Measurements from ENCODE around the gene CHST10. TPM values are rescaled to one million over a fixed set of nuclear protein-coding genes. Genes with fewer than 3 reads are reported as not detected.
"Not testable (repeated sequence)": the region's sequence is repeated elsewhere in the genome, so short reads cannot be mapped to it uniquely, and the experiment has no call there.

CHST10 gene
- total RNA-seq, 1 experiment from 2014 or later: 24.4 TPM

GRCh38 chr2:100344433-100344832 lies 73.0 kb downstream of the CHST10 start (continued):
- TF ChIP-seq ATF6 (CRISPR knock-in tag; IDR thresholded peaks at IDR 0.05) (no peak), ATF2 (CRISPR knock-in tag; IDR thresholded peaks at IDR 0.05; ENCODE audit: borderline replicate concordance, low read depth) (no peak), GABPB1 (CRISPR knock-in tag; IDR thresholded peaks at IDR 0.05) (no peak)

DNA sequence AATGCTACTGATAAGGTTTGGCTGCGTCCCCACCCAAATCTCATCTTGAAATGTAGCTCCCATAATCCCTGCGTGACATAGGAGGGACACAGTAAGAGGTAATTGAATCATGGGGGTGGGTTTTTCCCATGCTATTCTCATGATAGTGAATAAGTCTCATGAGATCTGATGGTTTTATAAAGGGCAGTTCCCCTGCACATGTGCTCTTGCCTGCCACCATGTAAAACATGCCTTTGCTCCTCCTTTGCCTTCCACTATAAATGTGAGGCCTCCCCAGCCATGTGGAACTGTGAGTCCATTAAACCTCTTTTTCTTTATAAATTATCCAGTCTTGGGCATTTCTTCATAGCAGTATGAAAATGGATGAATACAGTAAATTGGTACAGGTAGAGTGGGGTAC lies 75.0 kb downstream of the CHST10 start:
- CTCF ChIA-PET: interaction anchor here (1.0 kb wide), 1 partner anchor 39 kb away, joined by 3 read pairs; no protein-coding TSS in a partner anchor
- H3K4me3 Mint-ChIP-seq; H3K4me1 Mint-ChIP-seq; DNase-seq (ENCODE audit: low spot score); H3K27me3 Mint-ChIP-seq (ENCODE audit: low read depth); ATAC-seq; H3K27ac Mint-ChIP-seq; POLR2A ChIA-PET: not testable (repeated sequence)
- H3K36me3 Mint-ChIP-seq: peaks cover 19% of the 10 kb centered on the region
- peaks cover 32% of the 10 kb centered on the region for H3K9me3 Mint-ChIP-seq

Other genes with a start within 250 kb of the CHST10 start
- 0.33 to 0.57 TPM (median 0.55 TPM) in 3 replicates for gene LONRF2, start 95.2 kb downstream of the CHST10 start, total RNA-seq (2021)
- not detected in 3 replicates for gene NMS, start 52.8 kb upstream of the CHST10 start, total RNA-seq (2021)
- 22.0 to 22.9 TPM (median 22.1 TPM) in 3 replicates for gene PDCL3, start 145.3 kb upstream of the CHST10 start, total RNA-seq (2021)

Measured in WTC11 (cell line).